HG03159 (cell line): ENCODE data around the gene PROCR.
A peak's percentile ranks its signal among the peaks of the same experiment; 100 is the strongest.
"Not testable (repeated sequence)": the region's sequence is repeated elsewhere in the genome, so short reads cannot be mapped to it uniquely, and the experiment has no call there.

Source experiments
- ATAC-seq: cut with Tn5 transposase; IDR thresholded peaks from one replicate; pipeline ENCODE4 v1.9.1; 2021; ENCODE audit warnings: mild to moderate bottlenecking, moderate library complexity; ENCODE audit not compliant: unreplicated experiment

The PROCR gene

DNA sequence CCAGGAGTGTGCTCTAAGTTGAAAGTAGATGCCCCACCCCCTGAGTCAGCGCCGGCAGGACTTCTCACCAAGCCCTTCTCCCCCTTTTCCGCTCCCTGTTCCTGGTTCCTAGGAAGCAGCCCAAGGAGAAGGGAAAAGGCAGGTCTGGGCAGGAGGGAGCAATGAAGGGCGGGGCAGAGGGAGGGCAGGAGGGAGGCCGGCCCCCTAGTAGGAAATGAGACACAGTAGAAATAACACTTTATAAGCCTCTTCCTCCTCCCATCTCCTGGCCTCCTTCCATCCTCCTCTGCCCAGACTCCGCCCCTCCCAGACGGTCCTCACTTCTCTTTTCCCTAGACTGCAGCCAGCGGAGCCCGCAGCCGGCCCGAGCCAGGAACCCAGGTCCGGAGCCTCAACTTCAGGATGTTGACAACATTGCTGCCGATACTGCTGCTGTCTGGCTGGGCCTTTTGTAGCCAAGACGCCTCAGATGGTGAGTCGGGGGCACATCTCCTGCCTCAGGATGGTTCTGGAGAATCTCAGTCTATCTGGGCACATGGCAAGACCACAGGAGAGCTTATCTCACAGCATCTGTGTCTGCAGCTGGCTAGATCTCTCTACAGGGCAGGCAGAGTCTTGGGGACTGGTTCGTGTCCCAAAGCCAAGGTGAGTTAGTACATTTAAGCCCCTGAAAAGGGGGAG, at the start of gene PROCR:
PROCR (plus strand) TSS at position 320 of the 681 bp plus-strand sequence; CDS start at position 403, 83 bp downstream.
- no peak for ATAC-seq

DNA sequence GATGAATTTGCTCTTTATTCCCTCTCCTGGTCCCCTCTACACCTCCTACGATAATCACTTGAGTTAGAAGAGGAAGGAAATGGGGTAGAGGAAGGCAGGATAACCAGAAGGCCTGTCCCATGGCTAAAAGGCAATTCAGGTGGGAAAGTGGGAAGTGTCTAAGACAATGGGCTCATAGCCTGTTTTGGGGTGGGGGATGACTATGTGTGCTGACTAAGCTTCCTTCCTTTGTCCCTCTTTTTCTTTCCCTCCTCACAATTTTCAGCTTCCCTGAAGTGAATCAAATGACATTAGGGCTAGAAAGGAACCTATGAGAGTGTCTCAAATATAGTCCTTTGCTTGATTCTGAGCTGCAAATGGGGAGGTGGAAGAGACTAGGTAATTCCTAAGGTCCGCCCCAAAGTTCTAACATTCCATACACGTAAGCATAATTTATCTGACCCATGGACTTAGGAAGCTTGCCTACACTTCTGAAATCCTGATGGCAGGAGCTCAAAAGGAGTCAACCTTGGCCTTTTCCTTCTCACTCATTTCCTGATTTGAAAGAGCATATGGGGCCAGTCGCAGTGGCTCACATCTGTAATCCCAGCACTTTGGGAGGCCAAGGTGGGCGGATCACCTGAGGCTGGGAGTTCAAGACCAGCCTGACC, 49.0 kb upstream of the PROCR start:
- no peak for ATAC-seq

DNA sequence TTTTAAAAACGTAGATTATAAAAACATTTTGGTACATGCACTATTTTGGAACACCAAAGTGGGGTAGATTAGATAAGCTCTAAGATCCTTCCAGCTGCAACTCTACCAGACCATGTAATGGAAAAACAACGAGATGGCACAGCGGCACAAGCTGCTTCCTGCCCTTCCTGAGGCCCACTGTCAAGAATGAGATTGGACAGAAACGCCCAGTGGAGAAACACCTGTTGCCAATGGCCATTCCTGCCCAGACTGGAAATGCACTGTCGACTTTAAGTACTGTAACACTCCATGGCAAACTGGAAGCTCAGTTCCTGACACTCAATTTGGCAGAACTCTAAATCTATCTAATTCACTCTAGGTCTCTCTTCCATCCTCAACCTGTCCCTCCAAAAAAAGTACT, 46.1 kb upstream of the PROCR start:
- no peak for ATAC-seq

DNA sequence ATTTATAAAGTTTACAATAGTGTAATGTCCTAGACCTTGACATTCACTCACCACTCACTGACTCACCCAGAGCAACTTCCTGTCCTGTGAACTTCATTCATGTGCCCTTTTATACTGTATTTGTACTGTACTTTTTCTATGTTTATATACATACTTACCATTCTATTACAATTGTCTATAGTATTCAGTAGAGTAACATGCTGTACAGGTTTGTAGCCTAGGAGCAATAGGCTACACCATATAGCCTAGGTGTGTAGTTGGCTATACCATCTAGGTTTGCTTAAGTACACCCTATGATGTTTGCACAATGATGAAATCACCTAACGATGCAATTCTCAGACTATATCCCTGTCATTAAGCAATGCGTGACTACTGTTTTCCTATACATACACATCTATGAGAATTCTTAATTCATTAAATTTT, 42.2 kb upstream of the PROCR start:
- ATAC-seq = no peak

DNA sequence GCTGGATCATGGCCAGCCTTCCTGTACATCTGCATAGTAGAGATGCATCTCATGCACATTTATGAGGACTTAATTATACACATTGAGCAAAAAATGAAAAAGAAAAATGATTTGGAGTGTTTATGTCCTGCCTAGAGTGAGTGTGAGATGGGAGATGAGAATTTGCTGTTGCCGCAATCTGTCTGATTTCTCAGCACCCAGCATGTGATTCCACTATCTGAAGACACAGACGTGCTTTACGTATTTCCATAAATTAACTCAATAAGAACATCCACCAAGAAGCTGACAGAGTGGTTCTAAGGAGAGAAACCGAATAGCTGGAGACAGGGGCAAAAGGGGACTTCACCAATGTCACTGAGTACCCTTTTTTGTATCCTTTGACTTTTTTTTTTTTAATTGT, 39.9 kb upstream of the PROCR start:
- ATAC-seq = no peak

DNA sequence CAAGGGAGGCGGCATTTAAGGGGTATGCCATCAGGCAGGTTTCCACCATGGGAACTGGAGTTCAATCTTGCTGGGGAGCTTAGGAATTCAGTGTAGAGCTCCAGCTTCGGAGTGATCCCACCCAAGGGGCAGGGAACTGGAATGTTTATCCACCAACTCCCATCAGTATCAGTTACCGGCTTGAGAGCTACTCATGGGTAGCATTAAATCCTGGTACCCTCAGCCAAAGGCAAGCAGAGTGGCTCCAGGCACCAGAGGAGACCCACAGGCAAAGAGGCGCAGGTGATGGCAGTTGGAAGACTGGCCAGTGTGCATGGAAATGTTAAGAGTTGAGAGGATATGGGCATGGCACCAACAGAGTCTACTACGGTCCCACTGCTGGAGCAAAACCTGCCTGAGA, 38.8 kb upstream of the PROCR start:
- no peak for ATAC-seq

DNA sequence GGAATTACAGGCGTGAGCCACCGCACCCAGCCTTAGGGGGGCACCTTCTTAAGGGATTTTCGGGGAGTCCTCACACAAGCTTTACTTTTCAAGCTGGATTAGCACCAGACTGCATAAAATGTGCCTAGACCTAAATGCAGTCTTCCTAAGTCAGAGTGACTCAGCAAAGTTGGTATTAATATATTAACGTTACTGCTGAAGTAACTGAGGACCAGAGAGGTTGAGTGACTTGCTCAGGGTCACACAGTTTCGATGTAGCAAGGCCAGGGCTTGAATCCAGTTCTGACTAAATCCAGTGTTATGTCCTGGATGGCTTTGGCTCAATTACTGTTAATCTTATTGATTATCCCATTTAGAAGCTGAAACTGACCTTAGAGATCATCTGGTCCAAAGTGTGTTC, 38.1 kb upstream of the PROCR start:
- no peak for ATAC-seq

DNA sequence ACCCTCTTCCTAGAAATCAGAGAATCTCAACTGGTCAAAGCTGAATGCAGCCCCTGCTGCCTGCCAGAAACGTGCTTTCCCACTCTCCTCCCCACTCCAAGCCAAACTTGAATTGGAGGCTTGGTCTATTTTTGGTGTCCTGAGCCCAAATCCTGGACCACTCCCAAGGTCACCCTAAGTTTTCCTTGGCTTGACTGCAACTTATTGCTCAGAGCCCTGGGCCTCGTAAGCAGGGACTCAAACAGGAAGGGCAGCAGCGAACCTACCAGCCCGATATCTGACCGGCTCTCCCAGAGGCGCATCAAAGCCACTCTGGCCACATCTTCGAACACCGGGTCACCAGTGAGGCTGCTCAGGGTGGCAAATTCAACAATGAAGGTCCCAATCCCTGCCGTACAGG, 37.4 kb upstream of the PROCR start:
- no peak for ATAC-seq

DNA sequence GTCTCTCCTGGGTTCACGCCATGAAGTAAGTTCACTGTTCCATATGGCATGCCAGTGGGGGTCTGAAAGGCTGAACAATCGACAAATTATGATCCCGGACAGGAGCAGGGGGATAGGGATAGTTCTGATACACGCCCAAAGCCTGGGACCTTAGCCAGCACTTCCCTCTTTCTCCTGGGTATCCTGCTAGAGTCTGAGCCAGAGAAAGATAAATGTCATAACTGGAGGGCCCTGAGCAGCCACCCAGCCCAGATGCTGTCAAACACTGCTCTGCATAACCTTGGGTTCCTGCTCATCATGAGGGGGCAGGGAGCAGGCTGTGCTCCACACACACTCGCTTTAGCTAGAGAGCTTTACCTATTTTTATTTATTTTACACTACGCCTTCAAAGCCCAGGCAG, 37.0 kb upstream of the PROCR start:
- no peak for ATAC-seq

DNA sequence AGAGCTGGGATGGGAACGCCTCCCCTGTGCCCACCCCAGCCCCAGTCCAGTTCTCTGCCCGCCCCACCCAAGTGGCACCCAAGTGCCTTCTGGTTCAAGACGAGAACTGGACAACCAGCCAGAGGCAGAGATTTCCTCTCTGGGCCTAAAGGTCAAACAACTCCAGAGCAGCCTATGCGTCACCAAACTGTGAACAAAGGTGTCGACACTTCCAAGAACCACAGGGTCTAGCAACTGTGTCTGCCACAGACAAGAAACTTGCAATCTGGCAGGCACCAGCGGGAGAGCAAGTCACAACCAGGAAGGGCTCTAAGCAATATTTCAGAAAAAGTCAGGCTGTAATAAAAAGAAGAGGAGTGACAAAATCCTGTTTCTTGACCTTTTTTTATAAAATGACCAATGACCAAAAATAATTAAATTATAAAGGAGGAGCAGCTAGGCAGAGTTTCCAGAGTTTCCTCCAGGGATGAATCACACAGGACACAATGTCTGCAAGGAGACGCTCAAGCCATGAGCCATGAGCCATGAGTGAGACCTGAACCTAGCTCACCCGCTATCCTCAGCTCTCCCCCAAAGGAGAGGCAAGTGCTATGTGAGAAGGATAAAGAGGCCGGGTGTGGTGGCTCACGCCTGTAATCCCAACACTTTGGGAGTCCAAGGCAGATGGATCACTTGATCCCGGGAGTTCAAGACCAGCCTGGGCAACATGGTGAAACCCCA, 35.8 kb upstream of the PROCR start:
- no peak for ATAC-seq

DNA sequence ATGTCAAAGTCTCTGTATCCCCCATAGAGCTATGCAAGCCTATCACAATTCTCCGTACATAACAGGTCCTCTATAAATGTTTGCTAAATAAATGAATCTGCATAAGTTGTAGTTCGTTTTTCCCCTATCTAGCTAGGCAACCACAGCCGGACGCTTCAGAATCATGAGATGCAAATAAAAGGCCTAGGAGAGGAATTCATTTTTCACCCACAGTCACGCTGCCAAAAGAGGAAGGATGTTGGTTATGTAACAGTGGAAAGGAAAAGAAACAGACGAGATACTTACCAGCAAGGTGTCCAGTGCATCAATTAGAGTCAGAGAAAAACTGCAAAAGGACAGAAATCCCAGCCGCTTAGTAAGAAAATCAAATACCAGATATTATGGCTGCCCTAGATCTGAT, 27.2 kb upstream of the PROCR start:
- no peak for ATAC-seq

DNA sequence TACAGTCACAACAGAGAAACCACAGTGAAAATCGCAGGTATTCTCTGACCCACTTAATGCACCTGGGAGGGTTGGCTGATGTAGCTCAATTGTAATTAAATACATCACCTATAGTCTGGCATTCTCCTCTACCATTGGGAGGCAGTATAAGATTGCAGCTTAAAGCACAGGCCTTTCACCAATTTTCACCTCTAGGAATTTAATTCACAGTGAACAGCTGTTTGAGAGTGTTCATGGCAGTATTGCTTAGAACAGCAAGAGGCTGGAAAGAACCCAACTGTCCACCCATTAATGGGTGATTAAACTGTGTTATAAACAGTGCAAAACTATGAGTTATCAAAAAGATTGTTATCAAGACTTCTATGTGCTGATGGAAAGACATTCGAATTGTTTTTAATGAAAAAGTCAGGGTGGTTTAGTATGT, 26.7 kb upstream of the PROCR start:
- no peak for ATAC-seq

DNA sequence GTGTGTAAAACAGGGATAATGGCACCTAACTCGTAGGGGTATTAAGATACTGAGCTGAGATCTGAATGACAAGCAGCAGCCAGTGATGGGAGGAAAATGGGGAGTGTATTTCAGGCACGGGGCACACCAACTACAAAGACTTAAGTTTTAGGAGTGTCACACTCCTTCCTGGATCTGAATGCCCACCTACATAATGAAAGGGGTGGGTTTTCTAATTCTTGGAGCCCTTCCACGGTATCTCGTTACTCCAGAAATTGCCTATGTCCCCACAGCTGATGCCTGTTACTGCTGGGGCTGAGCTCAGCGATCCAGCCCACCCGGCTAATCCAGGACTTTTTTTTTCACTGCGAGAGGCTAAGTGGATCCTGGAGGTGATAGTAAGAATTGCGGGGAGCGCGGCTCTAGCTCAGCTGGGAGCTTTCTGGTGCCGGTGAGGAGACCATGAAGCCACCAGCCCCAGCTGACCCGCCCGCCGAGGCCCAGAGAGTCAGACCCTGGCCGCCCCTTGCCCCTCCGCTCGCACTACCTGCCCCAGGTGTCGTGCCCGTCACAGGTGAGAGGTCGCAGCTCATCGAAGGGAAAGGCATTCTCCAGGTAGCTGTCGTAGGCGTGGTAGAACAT, 25.5 kb upstream of the PROCR start:
- ATAC-seq = peak; percentile 6

DNA sequence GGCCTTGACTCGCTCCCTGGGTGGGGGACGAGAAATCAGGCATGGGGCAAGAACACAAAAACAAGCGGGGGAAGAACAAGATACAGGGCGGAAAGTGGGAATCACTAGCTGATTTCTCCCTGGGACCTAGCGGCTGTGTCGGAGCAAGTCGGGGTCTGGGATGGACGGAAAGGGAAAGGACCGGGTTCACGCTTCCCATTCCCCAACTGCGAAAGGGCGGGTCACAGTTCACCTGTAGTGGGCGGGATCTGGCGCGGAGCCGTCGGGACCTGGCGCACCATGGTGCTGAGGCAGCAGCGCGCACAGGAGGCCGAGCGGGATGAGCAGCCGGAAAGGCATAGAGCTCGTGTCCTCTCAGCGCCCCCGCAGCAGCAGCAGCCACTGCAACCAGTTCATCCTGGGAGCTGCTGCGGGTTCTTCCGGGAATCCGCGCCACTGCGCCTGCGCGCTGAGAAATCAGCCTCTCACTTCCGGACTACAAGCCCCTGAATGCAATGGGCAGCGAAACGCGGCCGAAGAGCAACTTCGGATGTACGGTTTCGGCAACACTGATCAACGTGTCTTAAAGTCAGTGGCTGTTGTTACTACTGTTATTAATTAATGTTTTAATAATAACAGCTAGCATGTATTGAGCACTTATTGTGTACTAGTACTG, 24.8 kb upstream of the PROCR start, which contains the start of gene EDEM2:
EDEM2 (minus strand) TSS at position 417 of the 655 bp plus-strand sequence; CDS start at position 339, 78 bp downstream.
- ATAC-seq = peak; percentile 83

DNA sequence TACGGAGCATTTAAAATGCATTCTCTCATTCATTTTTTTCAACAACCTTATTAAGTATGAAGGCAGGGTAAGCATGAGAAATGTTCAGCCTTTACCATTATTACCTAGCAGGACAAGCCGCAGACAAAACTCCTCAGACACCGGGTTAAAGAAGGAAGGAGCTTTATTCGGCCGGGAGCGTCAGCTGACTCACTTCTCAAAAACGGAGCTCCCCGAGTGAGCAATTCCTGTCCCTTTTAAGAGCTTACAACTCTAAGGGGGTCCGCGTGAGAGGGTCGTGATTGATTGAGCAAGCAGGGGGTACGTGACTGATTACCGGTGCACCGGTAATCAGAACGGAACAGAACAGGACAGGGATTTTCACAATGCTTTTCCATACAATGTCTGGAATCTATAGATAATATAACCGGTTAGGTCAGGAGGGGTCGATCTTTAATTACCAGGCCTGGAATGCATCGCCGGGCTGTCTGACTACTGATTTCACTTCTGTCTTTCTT, 24.2 kb upstream of the PROCR start:
- ATAC-seq = peak; percentile 26

DNA sequence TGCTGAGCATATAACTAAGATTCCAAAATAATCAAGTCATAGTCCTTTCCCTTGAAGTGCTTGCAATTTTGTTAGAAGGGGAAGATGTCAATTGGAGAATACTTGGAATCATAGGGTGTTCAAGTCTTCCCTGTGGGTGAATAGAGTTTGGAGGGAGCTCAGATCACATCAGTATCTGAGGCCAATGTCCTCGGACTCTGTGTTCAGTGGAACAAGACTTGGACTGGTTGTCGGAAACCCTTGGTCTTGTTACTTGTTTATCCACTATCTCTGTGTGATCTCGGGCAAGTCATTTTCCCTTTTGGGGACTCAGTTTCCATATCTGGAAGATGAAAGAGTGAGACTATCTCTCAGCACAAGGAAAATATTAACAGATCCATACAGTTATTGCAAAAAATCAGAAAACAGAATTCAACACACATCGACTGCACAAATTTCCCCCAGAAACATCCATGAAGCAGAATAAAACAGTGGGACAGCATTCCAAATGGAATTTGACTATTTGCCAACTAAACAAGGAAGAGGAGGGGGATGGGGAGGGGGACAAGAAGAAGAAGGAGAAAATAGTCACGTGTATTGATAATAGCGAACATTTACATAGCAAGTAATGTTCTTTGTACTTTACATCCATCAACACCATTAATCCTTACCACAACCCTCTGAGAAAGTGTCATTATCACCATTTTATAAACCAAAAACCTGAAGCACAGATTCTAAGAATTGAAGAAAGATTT, 20.9 kb upstream of the PROCR start:
- ATAC-seq = no peak

DNA sequence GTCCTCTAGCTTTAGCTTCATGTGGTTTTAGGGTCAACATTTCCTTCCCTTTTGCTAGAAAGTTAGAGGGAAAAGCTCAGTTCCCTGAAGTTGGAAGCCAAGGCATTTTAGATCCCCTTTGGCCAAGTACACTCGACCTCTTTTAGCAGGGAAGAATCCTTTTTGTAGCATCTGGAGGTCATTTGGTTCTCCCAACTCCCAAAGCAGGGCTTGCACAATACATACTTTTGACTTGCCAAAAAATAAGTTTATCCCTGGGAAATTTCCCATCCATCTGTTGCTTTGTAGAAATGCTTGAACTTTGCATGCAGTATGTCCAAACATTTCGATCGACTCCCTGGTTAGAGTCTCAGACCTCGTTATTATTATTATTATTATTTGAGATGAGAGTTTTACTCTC, 20.1 kb upstream of the PROCR start:
- no peak for ATAC-seq

DNA sequence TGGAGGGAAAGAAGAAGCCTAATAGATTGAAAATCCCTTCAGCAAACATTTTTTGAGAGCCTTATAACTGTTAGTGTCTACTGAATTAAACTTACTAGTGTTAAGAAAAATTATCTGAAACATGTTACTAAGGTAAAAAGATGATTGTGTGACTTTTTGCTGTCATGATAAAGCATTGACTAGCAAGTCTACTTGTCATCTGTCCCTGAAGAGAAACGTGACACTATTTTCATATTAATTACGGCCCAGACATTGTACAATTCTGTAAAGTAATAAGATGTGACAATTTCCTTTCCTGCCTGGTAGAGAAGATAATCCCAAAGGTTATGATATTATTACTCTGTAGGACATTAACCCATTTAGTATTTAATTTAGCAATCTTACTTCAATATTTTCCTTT, 15.9 kb upstream of the PROCR start:
- ATAC-seq = no peak

DNA sequence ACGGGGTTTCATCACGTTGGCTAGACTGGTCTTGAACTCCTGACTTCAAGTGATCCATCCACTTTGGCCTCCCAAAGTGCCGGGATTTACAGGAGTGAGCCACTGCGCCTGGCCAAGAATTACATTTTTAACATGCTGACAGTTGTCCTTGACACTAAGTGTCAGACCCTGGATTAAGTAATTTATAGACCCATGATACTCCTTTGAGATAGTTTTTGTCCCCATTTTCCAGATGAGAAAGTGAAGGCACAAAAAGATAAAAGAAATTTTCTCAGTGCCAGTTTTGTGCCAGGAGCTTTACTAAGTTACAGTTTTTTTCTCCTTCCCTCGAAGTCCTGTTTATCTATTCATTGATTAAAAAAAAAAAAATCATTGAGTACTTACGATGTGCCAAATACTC, 14.9 kb upstream of the PROCR start:
- no peak for ATAC-seq

DNA sequence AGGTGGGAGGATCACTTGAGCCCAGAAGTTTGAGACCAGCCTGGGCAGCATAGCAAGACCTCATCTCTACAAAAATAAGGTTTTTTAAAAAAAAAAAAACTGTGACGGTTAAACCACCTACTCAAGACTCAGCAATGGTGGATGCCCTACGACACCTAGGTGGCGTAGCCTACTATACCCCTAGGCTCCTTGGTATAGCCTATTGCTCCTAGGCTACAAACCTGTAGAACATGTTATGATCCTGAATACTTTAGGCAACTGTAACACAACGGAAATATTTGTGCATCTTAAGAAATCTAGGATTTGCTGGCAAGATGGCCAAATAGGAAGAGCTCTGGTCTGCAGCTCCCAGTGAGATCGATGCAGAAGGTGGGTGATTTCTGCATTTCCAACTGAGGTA, 11.5 kb upstream of the PROCR start:
- ATAC-seq = not testable (repeated sequence)
